Adrenal gland (tissue), 12 donors: ENCODE results near the gene OOSP1. TPM values are rescaled to one million over a fixed set of nuclear protein-coding genes. Genes with fewer than 3 reads are reported as not detected.

Experiments used
- DNase-seq, 7 donors: peaks; one replicate each; pipeline ENCODE4 v3.0.0-alpha.2; 2019 to 2020
- H3K27ac ChIP-seq, 5 donors: fragments of 200-600 bp; sonication (generic) in 4 of 5; 1 replicate in 3 of 5; 2 replicates in 2 of 5; pipeline versions ENCODE4 v1.5.1 to v1.8.0; 2016 to 2020; ENCODE audit warnings: mild to moderate bottlenecking in 1 of 5
- H3K27me3 ChIP-seq: fragments of 200-600 bp; 2 replicates; pipeline ENCODE4 v1.8.0; 2021
- H3K36me3 ChIP-seq, 2 donors: fragments of 200-600 bp; replicated peaks in 1 of 2; 1 replicate in 1 of 2; 2 replicates in 1 of 2; pipeline versions ENCODE4 v1.5.1 to v1.8.0; 2018 to 2022
- H3K4me1 ChIP-seq, 2 donors: fragments of 200-600 bp; replicated peaks in 1 of 2; 1 replicate in 1 of 2; 2 replicates in 1 of 2; pipeline versions ENCODE4 v1.5.1 to v1.8.0; 2018 to 2021
- H3K4me3 ChIP-seq, 4 donors: fragments of 200-600 bp; sonication (generic) in 3 of 4; one replicate each; pipeline ENCODE4 v1.5.1; 2016 to 2018
- H3K9me3 ChIP-seq, 3 donors: fragments of 200-600 bp; sonication (generic) in 1 of 3; replicated peaks in 1 of 3; 1 replicate in 2 of 3; 2 replicates in 1 of 3; pipeline versions ENCODE4 v1.5.1 to v1.8.0; 2016 to 2021
- POLR2A ChIP-seq, 2 donors: fragments of 450-650 bp; IDR thresholded peaks; one replicate each; pipeline ENCODE4 v1.6.1; 2017; ENCODE audit warnings: antibody characterized with exemption in 2 of 2, mild to moderate bottlenecking in 2 of 2, moderate library complexity in 1 of 2
- WGBS, 4 donors: extraction: QIAGEN DNeasy Blood & Tissue Kit in 2 of 4; methylation state at CpG; one replicate each; pipeline versions ENCODE4 v1.1.5 to v1.1.7; 2013 to 2017; 5-methylcytosine and 5-hydroxymethylcytosine counted together
- intact Hi-C, 2 donors: fragments of 100-400 bp; cut with DNase I; formaldehyde crosslinking; loops; one replicate each; pipeline versions ENCODE4 v1.14.1 to v1.15.0; 2022 to 2023
- polyA plus RNA-seq, 3 donors: library from polyadenylated mRNA; stranded (reverse); fragments of 200-250 nt in 2 of 3; fragments of 350-450 nt in 1 of 3; fragmentation: Illumina TruSeq in 1 of 3; extraction: RNeasy Lipid Tissue Mini Kit (QIAGEN cat#74804) in 1 of 3; gene quantifications; one replicate each; pipeline ENCODE4 v1.2.3, GENCODE V29; 2013 to 2014
- total RNA-seq, 9 donors: library from RNA; depleted of rRNA in 4 of 9; stranded (reverse); fragments of >200 nt in 4 of 9; fragments of 120-200 nt in 1 of 9; fragmentation: NEBNext Ultra II Directional in 1 of 9; extraction: Animal tissue kit (Norgen Biotek cat#: 25700) in 1 of 9; gene quantifications; one replicate each; pipeline versions ENCODE4 v1.1.0 to v1.2.4, GENCODE V29; 2013 to 2023
- TF ChIP-seq, protein P1 (sequence below), 6 experiments: fragments of 450-650 bp in 4 of 6; fragments of 200-600 bp in 2 of 6; sonication (generic) in 1 of 6; IDR thresholded peaks; 1 replicate in 5 of 6; 2 replicates in 1 of 6; pipeline versions ENCODE4 v1.5.1 to v1.8.0; 2016 to 2021; ENCODE audit warnings: antibody characterized with exemption in 6 of 6, mild to moderate bottlenecking in 2 of 6, moderate library complexity in 1 of 6
- donor health status: healthy with polysubstance abuse.
- donor health status: Bipolar disorder and iron deficiency.
- donor health status: DM: yes; HTN: yes; CAD: no.
- donor health status: DM: no; HTN: no; CAD: no.
- donor health status: DM: no; HTN: no; CAD: no.
- donor health status: DM: yes; HTN: yes; CAD: no.

Gene OOSP1
- total and polyA plus RNA-seq, 12 donors, result not detected

DNA sequence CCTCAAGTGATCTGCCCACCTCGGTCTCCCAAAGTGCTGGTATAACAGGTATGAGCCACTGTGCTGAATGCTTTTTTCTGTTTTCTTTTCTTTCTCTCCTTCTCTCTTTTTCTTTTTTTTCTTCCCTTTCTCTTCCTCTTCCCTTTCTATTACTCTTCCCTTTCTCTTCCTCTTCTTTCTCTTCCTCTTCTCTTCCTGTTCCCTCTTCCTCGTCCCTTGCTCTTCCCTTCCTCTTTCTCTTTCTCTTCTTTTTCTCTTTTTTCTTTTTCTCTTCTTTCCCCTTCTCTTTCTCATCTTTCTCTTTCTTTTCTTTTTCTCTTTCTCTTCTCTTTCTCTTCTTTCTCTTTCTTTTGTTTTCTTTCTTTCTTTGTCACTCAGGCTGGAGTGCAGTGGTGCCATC lies 1.2 kb downstream of the OOSP1 start:
- intact Hi-C loops, result no loop called here
- WGBS, 4 donors, result 62 to 87% (median 71%) methylated on average over 2 of the region's 2 CpGs
- H3K27ac ChIP-seq, result no peak overlapping the region
- peaks cover 3% of the 10 kb centered on the region for H3K27me3 ChIP-seq
- H3K36me3 ChIP-seq, result no peaks in the 10 kb centered on the region
- no peak for DNase-seq
- H3K9me3 ChIP-seq, result no peaks in the 10 kb centered on the region
- no peak overlapping the region for H3K4me3 ChIP-seq
- no peaks in the 10 kb centered on the region for H3K4me1 ChIP-seq
- TF ChIP-seq POLR2A (IDR thresholded peaks at IDR 0.05), result no peak
- TF ChIP-seq, protein P1, sequence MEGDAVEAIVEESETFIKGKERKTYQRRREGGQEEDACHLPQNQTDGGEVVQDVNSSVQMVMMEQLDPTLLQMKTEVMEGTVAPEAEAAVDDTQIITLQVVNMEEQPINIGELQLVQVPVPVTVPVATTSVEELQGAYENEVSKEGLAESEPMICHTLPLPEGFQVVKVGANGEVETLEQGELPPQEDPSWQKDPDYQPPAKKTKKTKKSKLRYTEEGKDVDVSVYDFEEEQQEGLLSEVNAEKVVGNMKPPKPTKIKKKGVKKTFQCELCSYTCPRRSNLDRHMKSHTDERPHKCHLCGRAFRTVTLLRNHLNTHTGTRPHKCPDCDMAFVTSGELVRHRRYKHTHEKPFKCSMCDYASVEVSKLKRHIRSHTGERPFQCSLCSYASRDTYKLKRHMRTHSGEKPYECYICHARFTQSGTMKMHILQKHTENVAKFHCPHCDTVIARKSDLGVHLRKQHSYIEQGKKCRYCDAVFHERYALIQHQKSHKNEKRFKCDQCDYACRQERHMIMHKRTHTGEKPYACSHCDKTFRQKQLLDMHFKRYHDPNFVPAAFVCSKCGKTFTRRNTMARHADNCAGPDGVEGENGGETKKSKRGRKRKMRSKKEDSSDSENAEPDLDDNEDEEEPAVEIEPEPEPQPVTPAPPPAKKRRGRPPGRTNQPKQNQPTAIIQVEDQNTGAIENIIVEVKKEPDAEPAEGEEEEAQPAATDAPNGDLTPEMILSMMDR (IDR thresholded peaks at IDR 0.05), result no peak

DNA sequence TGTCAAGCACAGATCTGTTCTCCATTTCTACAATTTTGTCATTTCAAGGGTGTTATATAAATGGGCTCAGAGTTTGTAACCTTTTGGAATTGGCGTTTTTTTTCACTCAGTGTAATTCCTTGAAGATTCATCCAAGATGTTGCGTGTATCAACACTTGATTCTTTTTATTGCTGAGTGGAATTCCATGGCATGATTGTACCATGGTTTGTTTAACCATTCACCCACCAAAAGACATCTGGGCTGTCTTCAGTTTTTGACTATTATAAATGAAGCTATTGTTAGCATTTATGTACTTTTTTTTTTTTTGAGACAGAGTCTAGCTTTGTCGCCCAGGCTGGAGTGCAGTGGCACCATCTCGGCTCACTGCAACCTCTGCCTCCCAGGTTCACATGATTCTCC lies 2.9 kb downstream of the OOSP1 start:
- Histone ChIP-seq H3K27me3 (peaks cover 3% of the 10 kb centered on the region), H3K4me3 (no peak overlapping the region), H3K36me3 (no peaks in the 10 kb centered on the region), H3K4me1 (no peaks in the 10 kb centered on the region), H3K9me3 (no peaks in the 10 kb centered on the region), H3K27ac (no peak overlapping the region)
- no peak for TF ChIP-seq POLR2A (IDR thresholded peaks at IDR 0.05)
- TF ChIP-seq, protein P1 (IDR thresholded peaks at IDR 0.05), result no peak
- intact Hi-C loops, result no loop called here
- DNase-seq, result no peak
- 70 to 84% (median 73%) methylated on average over 4 of the region's 4 CpGs for WGBS, 4 donors

DNA sequence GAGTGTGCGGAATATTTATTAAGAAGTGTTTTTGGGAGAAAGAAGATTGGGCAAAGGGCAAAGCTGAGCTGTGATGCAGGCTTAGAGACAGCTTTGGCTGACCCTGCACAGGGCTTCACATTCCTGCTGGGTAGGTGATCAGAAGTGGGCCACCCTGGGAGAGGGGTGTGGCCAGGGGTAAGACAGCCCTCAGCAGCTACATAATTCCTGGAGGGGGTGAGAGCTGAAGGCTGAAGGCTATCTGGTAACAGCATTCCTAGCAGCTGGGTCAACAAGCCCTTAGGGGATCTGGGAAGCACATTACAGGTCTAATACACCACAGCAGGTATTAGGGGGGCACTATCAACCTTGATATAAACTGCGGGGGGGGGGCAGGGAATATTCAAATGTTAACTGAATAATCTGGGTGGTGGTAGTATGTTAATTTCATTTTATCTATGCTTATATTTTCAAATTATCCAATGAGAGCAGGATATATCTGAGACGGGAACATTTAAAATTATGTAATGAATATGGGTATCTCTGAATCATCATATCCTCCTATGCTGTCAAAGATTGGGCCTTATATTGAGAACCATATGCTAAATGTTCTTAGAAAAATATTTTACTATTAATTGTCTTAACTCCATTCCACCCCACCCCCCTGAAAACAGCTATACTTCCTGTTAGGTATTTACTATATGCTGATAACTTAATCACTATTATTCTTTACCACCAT lies 5.9 kb downstream of the OOSP1 start:
- H3K9me3 ChIP-seq, result no peaks in the 10 kb centered on the region
- no peaks in the 10 kb centered on the region for H3K36me3 ChIP-seq
- no peak overlapping the region for H3K4me3 ChIP-seq
- DNase-seq, result no peak
- 73 to 80% (median 76%) methylated on average over 3 of the region's 3 CpGs for WGBS, 4 donors
- intact Hi-C loops, result no loop called here
- no peak overlapping the region for H3K27ac ChIP-seq
- no peaks in the 10 kb centered on the region for H3K4me1 ChIP-seq
- peaks cover 3% of the 10 kb centered on the region for H3K27me3 ChIP-seq
- TF ChIP-seq POLR2A (IDR thresholded peaks at IDR 0.05), result no peak

DNA sequence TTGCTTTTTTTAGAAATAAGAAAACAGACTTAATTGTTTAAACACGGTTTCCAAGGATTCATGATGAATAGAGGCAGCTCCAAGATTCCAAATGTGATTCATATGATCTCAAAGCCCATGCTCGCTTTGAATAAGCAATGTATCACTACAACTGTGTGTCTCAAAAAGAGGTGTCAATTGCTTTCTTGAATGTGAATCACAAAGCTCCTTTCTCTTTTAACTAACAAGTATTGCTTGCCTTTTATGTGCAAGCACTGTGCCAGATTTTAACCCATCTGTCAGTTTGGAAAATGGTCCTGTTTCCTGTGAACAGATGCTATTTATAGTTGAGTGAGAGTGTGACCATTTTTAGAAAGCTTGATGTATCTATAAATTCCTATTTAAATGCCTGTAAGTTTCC lies 6.5 kb downstream of the OOSP1 start:
- H3K27me3 ChIP-seq, result peaks cover 3% of the 10 kb centered on the region
- intact Hi-C loops, result no loop called here
- H3K4me3 ChIP-seq, result no peak overlapping the region
- TF ChIP-seq, protein P1 (IDR thresholded peaks at IDR 0.05), result no peak
- TF ChIP-seq POLR2A (IDR thresholded peaks at IDR 0.05), result no peak
- H3K36me3 ChIP-seq, result no peaks in the 10 kb centered on the region
- H3K9me3 ChIP-seq, result no peaks in the 10 kb centered on the region
- H3K27ac ChIP-seq, result no peak overlapping the region
- no peak for DNase-seq
- no peaks in the 10 kb centered on the region for H3K4me1 ChIP-seq
- WGBS, 4 donors, result 38 to 59% (median 56%) methylated on average over 2 of the region's 2 CpGs
